Mesodermal cell (in vitro differentiated cells): ENCODE results near the gene USPL1. TPM values are rescaled to one million over a fixed set of nuclear protein-coding genes. Genes with fewer than 3 reads are reported as not detected.

Source experiments
- H3K27ac ChIP-seq: 2 replicates; pipeline ENCODE4 v1.7.0; 2013; ENCODE audit warnings: mild to moderate bottlenecking, low read depth, low read length, moderate library complexity; ENCODE audit not compliant: severe bottlenecking
- H3K36me3 ChIP-seq: 2 replicates; pipeline ENCODE4 v1.7.1; 2013; ENCODE audit warnings: mild to moderate bottlenecking, low read length, moderate library complexity; ENCODE audit not compliant: control insufficient read depth, insufficient read depth
- H3K4me1 ChIP-seq: one replicate; pipeline ENCODE4 v1.7.1; 2013; ENCODE audit warnings: mild to moderate bottlenecking, low read length; ENCODE audit not compliant: insufficient read depth, control insufficient read depth, poor library complexity, severe bottlenecking
- H3K4me3 ChIP-seq: 2 replicates; pipeline ENCODE4 v1.7.0; 2013; ENCODE audit warnings: low read length, control low read depth, mild to moderate bottlenecking; ENCODE audit not compliant: insufficient read depth, poor library complexity, severe bottlenecking; ENCODE audit errors: extremely low read depth
- H3K9me3 ChIP-seq: 2 replicates; pipeline ENCODE4 v1.7.1; 2013; ENCODE audit warnings: mild to moderate bottlenecking, low read length, moderate library complexity; ENCODE audit not compliant: control insufficient read depth
- WGBS, 2 experiments: methylation state at CpG; one replicate each; pipeline ENCODE4 v1.1.5; 2013; ENCODE audit warnings: missing lambda C conversion rate in 2 of 2; ENCODE audit not compliant: insufficient coverage in 2 of 2; 5-methylcytosine and 5-hydroxymethylcytosine counted together
- polyA plus RNA-seq, 2 experiments: library from polyadenylated mRNA; stranded (reverse); fragments of 50-300 nt; gene quantifications; one replicate each; pipeline ENCODE4 v1.2.3, GENCODE V29; 2013

USPL1 gene
- polyA plus RNA-seq (2013, experiment 1 of 2) = 23.0 TPM
- polyA plus RNA-seq (2013, experiment 2 of 2) = 24.5 TPM

GRCh38 chr13:30617315-30618185 is at the start of gene USPL1:
Gene USPL1, plus strand, starts transcription at chr13:30617920. Its CDS starts 3,221 bp downstream, at chr13:30621141.
- Histone ChIP-seq H3K27ac (peak within 1 kb of the TSS; percentile 99), H3K4me1 (peaks cover 4% of the 10 kb centered on the region), H3K4me3 (peak within 1 kb of the TSS; percentile 89), H3K36me3 (peaks cover 3% of the 10 kb centered on the region), H3K9me3 (no peaks in the 10 kb centered on the region)
- 0% methylated on average over 57 to 69 of the region's 78 CpGs for WGBS, 2 experiments

- Histone ChIP-seq H3K36me3 (no peaks in the 10 kb centered on the region), H3K27ac (peak overlapping the region; percentile 74), H3K4me3 (no peak overlapping the region), H3K4me1 (peaks cover 18% of the 10 kb centered on the region), H3K9me3 (no peaks in the 10 kb centered on the region)
- WGBS, 2 experiments = 63 to 65% methylated on average over 4 to 5 of the region's 8 CpGs
Observed at GRCh38 chr13:30569901-30570576, 47.7 kb upstream of the USPL1 start.

GRCh38 chr13:30570691-30571090 is 47.0 kb upstream of the USPL1 start:
- Histone ChIP-seq H3K36me3 (no peaks in the 10 kb centered on the region), H3K4me3 (no peak overlapping the region), H3K9me3 (no peaks in the 10 kb centered on the region), H3K27ac (no peak overlapping the region), H3K4me1 (peaks cover 18% of the 10 kb centered on the region)

- no peak overlapping the region for H3K27ac ChIP-seq
- H3K4me1 ChIP-seq = peaks cover 18% of the 10 kb centered on the region
- WGBS, 2 experiments = no CpG with 5 or more reads among the region's 1 CpG
- no peaks in the 10 kb centered on the region for H3K9me3 ChIP-seq
- no peaks in the 10 kb centered on the region for H3K36me3 ChIP-seq
- no peak overlapping the region for H3K4me3 ChIP-seq
Observed at GRCh38 chr13:30572859-30573275, 44.9 kb upstream of the USPL1 start.

- no peaks in the 10 kb centered on the region for H3K9me3 ChIP-seq
- no peaks in the 10 kb centered on the region for H3K36me3 ChIP-seq
- 81 to 89% methylated on average over 7 of the region's 7 CpGs for WGBS, 2 experiments
- no peak overlapping the region for H3K4me3 ChIP-seq
- H3K4me1 ChIP-seq = peaks cover 11% of the 10 kb centered on the region
- no peak overlapping the region for H3K27ac ChIP-seq
Observed at GRCh38 chr13:30576528-30576927, 41.2 kb upstream of the USPL1 start.

GRCh38 chr13:30577401-30577852 is 40.3 kb upstream of the USPL1 start:
- WGBS, 2 experiments = 91 to 96% methylated on average over 5 to 6 of the region's 6 CpGs
- no peaks in the 10 kb centered on the region for H3K9me3 ChIP-seq
- no peaks in the 10 kb centered on the region for H3K36me3 ChIP-seq
- H3K27ac ChIP-seq = no peak overlapping the region
- H3K4me1 ChIP-seq = peaks cover 4% of the 10 kb centered on the region
- H3K4me3 ChIP-seq = no peak overlapping the region

- H3K27ac ChIP-seq = no peak overlapping the region
- H3K9me3 ChIP-seq = no peaks in the 10 kb centered on the region
- no peaks in the 10 kb centered on the region for H3K36me3 ChIP-seq
- 80 to 88% methylated on average over 1 of the region's 3 CpGs for whole genome bisulfite sequencing, 2 experiments
- no peak overlapping the region for H3K4me3 ChIP-seq
- H3K4me1 ChIP-seq = no peaks in the 10 kb centered on the region
Observed at GRCh38 chr13:30580852-30581502, 36.7 kb upstream of the USPL1 start.

- WGBS, 2 experiments = 0 to 14% methylated on average over 1 of the region's 1 CpG
- Histone ChIP-seq H3K9me3 (no peaks in the 10 kb centered on the region), H3K4me3 (no peak overlapping the region), H3K27ac (no peak overlapping the region), H3K4me1 (peaks cover 2% of the 10 kb centered on the region), H3K36me3 (no peaks in the 10 kb centered on the region)
Observed at GRCh38 chr13:30581582-30581981, 36.1 kb upstream of the USPL1 start.

GRCh38 chr13:30584051-30584731 is 33.5 kb upstream of the USPL1 start:
- no peak overlapping the region for H3K4me3 ChIP-seq
- peaks cover 2% of the 10 kb centered on the region for H3K4me1 ChIP-seq
- no peaks in the 10 kb centered on the region for H3K36me3 ChIP-seq
- H3K9me3 ChIP-seq = no peaks in the 10 kb centered on the region
- 78% methylated on average over 1 of the region's 1 CpG for WGBS, 2 experiments
- no peak overlapping the region for H3K27ac ChIP-seq

- peaks cover 2% of the 10 kb centered on the region for H3K4me1 ChIP-seq
- no peak overlapping the region for H3K27ac ChIP-seq
- H3K36me3 ChIP-seq = no peaks in the 10 kb centered on the region
- no peak overlapping the region for H3K4me3 ChIP-seq
- no peaks in the 10 kb centered on the region for H3K9me3 ChIP-seq
- WGBS, 2 experiments = 77 to 90% methylated on average over 2 of the region's 3 CpGs
Observed at GRCh38 chr13:30585748-30586262, 31.9 kb upstream of the USPL1 start.
